Measurements from ENCODE around the gene ANKFN1. TPM values are rescaled to one million over a fixed set of nuclear protein-coding genes. Genes with fewer than 3 reads are reported as not detected.

The ANKFN1 gene
- total and polyA plus RNA-seq, 10 of the 15 experiments (the other 5 are each of a cell fraction or from before 2014, with no cell fraction given), result 0.19 TPM; not detected in 9

DNA sequence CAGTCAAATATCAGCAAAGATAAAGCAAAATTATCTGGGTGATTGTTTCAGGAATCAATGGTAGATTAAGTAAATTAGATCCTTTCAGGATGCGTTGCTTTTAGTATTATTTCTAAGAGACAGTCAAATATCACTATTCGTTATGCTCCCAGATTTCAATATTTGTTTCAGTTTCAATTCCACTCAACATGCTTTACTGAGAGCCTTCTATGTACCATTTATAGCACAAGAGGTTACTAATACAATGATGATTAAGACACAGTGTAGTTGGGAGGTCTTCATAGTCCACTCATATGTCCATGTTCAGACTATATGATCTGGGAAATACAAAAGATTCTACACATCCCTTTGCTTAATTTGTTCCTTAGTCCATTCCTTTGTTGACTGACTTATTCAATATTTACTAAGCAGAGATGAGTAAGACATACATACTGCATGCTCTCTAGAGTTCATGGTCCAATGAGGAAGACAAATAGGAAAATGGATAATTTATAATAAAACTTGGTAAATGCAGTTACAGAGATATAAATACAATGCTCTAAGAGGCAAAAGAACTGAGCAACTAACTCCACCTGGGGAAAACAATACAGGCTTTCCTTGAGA, 352.0 kb downstream of the ANKFN1 start:
- Histone ChIP-seq H3K9me3 (replicated peaks; ENCODE audit: control insufficient read depth, insufficient read depth, low read length) (no peaks in the 10 kb centered on the region), H3K79me2 (ENCODE audit: control insufficient read depth, insufficient read depth, low read length) (no peaks in the 10 kb centered on the region), H3K27ac (ENCODE audit: control insufficient read depth, insufficient read depth) (no peak overlapping the region), H3K27me3 (replicated peaks in 1 of 2; ENCODE audit: control insufficient read depth in 2 of 2, insufficient read depth in 2 of 2, low read length in 1 of 2) (no peaks in the 10 kb centered on the region; a peak in 1 of 4 replicates), H3K4me2 (ENCODE audit: control insufficient read depth, insufficient read depth) (no peak overlapping the region), H3K9ac (ENCODE audit: control insufficient read depth, insufficient read depth, low read length) (no peak overlapping the region), H2AFZ (ENCODE audit: control insufficient read depth, low read depth, low read length) (no peak overlapping the region), H3K4me1 (ENCODE audit: control insufficient read depth, insufficient read depth, low read length) (no peaks in the 10 kb centered on the region), H3K36me3 (ENCODE audit: control insufficient read depth in 2 of 2, insufficient read depth in 2 of 2, low read length in 1 of 2) (no peaks in the 10 kb centered on the region), H3K4me3 (no peak overlapping the region), H4K20me1 (ENCODE audit: control insufficient read depth, insufficient read depth) (no peaks in the 10 kb centered on the region)
- no peak for TF ChIP-seq BCLAF1 (IDR thresholded peaks at IDR 0.05)
- TF ChIP-seq BHLHE40 (IDR thresholded peaks at IDR 0.05; ENCODE audit: borderline replicate concordance in 1 of 2, low read depth in 2 of 2, low read length in 1 of 2), result no peak
- TF ChIP-seq MLLT1 (IDR thresholded peaks at IDR 0.05), result no peak
- TF ChIP-seq SUZ12 (IDR thresholded peaks at IDR 0.05; ENCODE audit: unreplicated experiment), result no peak
- no peak for TF ChIP-seq HDAC2 (IDR thresholded peaks at IDR 0.05)
- TF ChIP-seq ASH2L (IDR thresholded peaks at IDR 0.05; ENCODE audit: borderline replicate concordance, low read depth), result no peak
- TF ChIP-seq SIN3A (IDR thresholded peaks at IDR 0.05; ENCODE audit: low read depth, low read length), result no peak
- no peak for TF ChIP-seq SP1 (IDR thresholded peaks at IDR 0.05; ENCODE audit: low read depth, low read length)
- TF ChIP-seq BRCA1 (IDR thresholded peaks at IDR 0.05; ENCODE audit: low read depth, low read length), result no peak
- TF ChIP-seq, protein P1, sequence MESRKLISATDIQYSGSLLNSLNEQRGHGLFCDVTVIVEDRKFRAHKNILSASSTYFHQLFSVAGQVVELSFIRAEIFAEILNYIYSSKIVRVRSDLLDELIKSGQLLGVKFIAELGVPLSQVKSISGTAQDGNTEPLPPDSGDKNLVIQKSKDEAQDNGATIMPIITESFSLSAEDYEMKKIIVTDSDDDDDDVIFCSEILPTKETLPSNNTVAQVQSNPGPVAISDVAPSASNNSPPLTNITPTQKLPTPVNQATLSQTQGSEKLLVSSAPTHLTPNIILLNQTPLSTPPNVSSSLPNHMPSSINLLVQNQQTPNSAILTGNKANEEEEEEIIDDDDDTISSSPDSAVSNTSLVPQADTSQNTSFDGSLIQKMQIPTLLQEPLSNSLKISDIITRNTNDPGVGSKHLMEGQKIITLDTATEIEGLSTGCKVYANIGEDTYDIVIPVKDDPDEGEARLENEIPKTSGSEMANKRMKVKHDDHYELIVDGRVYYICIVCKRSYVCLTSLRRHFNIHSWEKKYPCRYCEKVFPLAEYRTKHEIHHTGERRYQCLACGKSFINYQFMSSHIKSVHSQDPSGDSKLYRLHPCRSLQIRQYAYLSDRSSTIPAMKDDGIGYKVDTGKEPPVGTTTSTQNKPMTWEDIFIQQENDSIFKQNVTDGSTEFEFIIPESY (IDR thresholded peaks at IDR 0.05), result no peak
- TF ChIP-seq BCL3 (IDR thresholded peaks at IDR 0.05; ENCODE audit: borderline replicate concordance, insufficient read depth, low read depth, low read length, poor library complexity, severe bottlenecking), result no peak
- TF ChIP-seq FOXM1 (IDR thresholded peaks at IDR 0.05; ENCODE audit: low read depth, low read length), result no peak
- TF ChIP-seq, protein P2, sequence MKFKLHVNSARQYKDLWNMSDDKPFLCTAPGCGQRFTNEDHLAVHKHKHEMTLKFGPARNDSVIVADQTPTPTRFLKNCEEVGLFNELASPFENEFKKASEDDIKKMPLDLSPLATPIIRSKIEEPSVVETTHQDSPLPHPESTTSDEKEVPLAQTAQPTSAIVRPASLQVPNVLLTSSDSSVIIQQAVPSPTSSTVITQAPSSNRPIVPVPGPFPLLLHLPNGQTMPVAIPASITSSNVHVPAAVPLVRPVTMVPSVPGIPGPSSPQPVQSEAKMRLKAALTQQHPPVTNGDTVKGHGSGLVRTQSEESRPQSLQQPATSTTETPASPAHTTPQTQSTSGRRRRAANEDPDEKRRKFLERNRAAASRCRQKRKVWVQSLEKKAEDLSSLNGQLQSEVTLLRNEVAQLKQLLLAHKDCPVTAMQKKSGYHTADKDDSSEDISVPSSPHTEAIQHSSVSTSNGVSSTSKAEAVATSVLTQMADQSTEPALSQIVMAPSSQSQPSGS (IDR thresholded peaks at IDR 0.05; ENCODE audit: low read length), result no peak
- no peak for TF ChIP-seq NRF1 (conservative IDR thresholded peaks at IDR 0.05; ENCODE audit: low read depth, low read length)
- no peak for TF ChIP-seq HDAC6 (IDR thresholded peaks at IDR 0.05; ENCODE audit: unreplicated experiment)
- DNase-seq (ENCODE audit: low read depth, low spot score) (no peak), FAIRE-seq (no peak), ATAC-seq (no peak)
- ChIA-PET CTCF (no interaction called here), SMC1A (ENCODE audit: uncharacterized antibody, unreplicated experiment) (no interaction called here), POLR2A (no interaction called here), RAD21 (ENCODE audit: unreplicated experiment) (no interaction called here)
- intact Hi-C loops (cut with micrococcal nuclease; ENCODE audit: unreplicated experiment), result no loop called here
- in situ Hi-C loops (cut with MboI), result no loop called here
- WGBS (ENCODE audit: insufficient coverage, insufficient replicate concordance, low lambda C conversion rate, missing lambda C conversion rate), result 0% methylated on average over 2 of the region's 2 CpGs
- no TSS peak for BruUV-seq (replicated peaks)
